ENCODE data around the gene DOK6. TPM values are rescaled to one million over a fixed set of nuclear protein-coding genes. Genes with fewer than 3 reads are reported as not detected.

The DOK6 gene
- total and polyA plus RNA-seq, 10 of the 15 experiments (the other 5 are each of a cell fraction or from before 2014, with no cell fraction given): 0.01 to 0.09 (median 0.04) TPM; not detected in 4

- TF ChIP-seq E2F4 (IDR thresholded peaks at IDR 0.05; ENCODE audit: low read depth, low read length) (no peak), NRF1 (conservative IDR thresholded peaks at IDR 0.05; ENCODE audit: low read depth, low read length) (no peak), YY1 (IDR thresholded peaks at IDR 0.05; ENCODE audit: low read depth, low read length) (no peak), RFX5 (IDR thresholded peaks at IDR 0.05; ENCODE audit: low read depth, low read length) (no peak), ZBED1 (IDR thresholded peaks at IDR 0.05; ENCODE audit: borderline replicate concordance) (no peak), CTCF (IDR thresholded peaks at IDR 0.05 in 2 of 3, conservative IDR thresholded peaks at IDR 0.05 in 1 of 3; ENCODE audit: control insufficient read depth in 2 of 3, extremely low read depth in 1 of 3, insufficient read depth in 1 of 3, low read depth in 3 of 3, low read length in 3 of 3) (no peak)
These were observed 473.4 kb downstream of the DOK6 start (continued) for GRCh38 chr18:69874058-69874457.

- 83% methylated on average over 2 of the region's 3 CpGs for WGBS (ENCODE audit: insufficient coverage, insufficient replicate concordance, low lambda C conversion rate, missing lambda C conversion rate)
- H3K27me3 ChIP-seq (replicated peaks in 1 of 2; ENCODE audit: control insufficient read depth in 2 of 2, insufficient read depth in 2 of 2, low read length in 1 of 2): no peaks in the 10 kb centered on the region
- H3K4me3 ChIP-seq: no peak overlapping the region
- no peak overlapping the region for H3K9ac ChIP-seq (ENCODE audit: control insufficient read depth, insufficient read depth, low read length)
- H3K9me3 ChIP-seq (replicated peaks; ENCODE audit: control insufficient read depth, insufficient read depth, low read length): no peaks in the 10 kb centered on the region
- no peak for FAIRE-seq
- H3K36me3 ChIP-seq (ENCODE audit: control insufficient read depth in 2 of 2, insufficient read depth in 2 of 2, low read length in 1 of 2): peaks cover 1 to 3% of the 10 kb centered on the region in 2 experiments; a peak in 3 of 4 replicates
- intact Hi-C loops (cut with micrococcal nuclease; ENCODE audit: unreplicated experiment) (no loop called here), in situ Hi-C loops (cut with MboI) (no loop called here)
- BruUV-seq (replicated peaks): no TSS peak
- no peak overlapping the region for H2AFZ ChIP-seq (ENCODE audit: control insufficient read depth, low read depth, low read length)
- no peaks in the 10 kb centered on the region; the same call in 1 of the 2 replicates for H3K79me2 ChIP-seq (ENCODE audit: control insufficient read depth, insufficient read depth, low read length)
- H4K20me1 ChIP-seq (ENCODE audit: control insufficient read depth, insufficient read depth): no peaks in the 10 kb centered on the region
- DNase-seq (ENCODE audit: low read depth, low spot score): no peak
- SMC1A ChIA-PET (ENCODE audit: uncharacterized antibody, unreplicated experiment): no interaction called here
- ATAC-seq: no peak
- no peaks in the 10 kb centered on the region for H3K4me1 ChIP-seq (ENCODE audit: control insufficient read depth, insufficient read depth, low read length)
- RAD21 ChIA-PET (ENCODE audit: unreplicated experiment): no interaction called here
- no peak overlapping the region for H3K4me2 ChIP-seq (ENCODE audit: control insufficient read depth, insufficient read depth)
- POLR2A ChIA-PET: no interaction called here
- TF ChIP-seq GABPA (IDR thresholded peaks at IDR 0.05; ENCODE audit: low read depth): no peak
- no peak for TF ChIP-seq ATF2 (IDR thresholded peaks at IDR 0.05; ENCODE audit: low read length)
- no peak for TF ChIP-seq IRF5 (IDR thresholded peaks at IDR 0.05; ENCODE audit: borderline replicate concordance)
- no peak for TF ChIP-seq MAX (IDR thresholded peaks at IDR 0.05; ENCODE audit: low read depth, low read length)
- H3K27ac ChIP-seq (ENCODE audit: control insufficient read depth, insufficient read depth): no peak overlapping the region
- CTCF ChIA-PET: no interaction called here
These were observed 475.8 kb downstream of the DOK6 start for GRCh38 chr18:69876490-69876889.
